SU-DHL-6 (cell line): Measurements from ENCODE around the gene TENT4B.

Source experiments
- H2AFZ ChIP-seq: fragments of 200-600 bp; sonication (generic); 2 replicates; pipeline ENCODE4 v1.6.1; 2014; ENCODE audit warnings: low read depth, mild to moderate bottlenecking, moderate library complexity, mixed read lengths, antibody characterized with exemption, low read length; ENCODE audit not compliant: severe bottlenecking
- H3F3A ChIP-seq: fragments of 200-600 bp; shearing (Covaris generic); 2 replicates; pipeline ENCODE4 v1.6.0; 2016; ENCODE audit warnings: antibody characterized with exemption, mild to moderate bottlenecking; ENCODE audit not compliant: insufficient read depth
- H3K27ac ChIP-seq: fragments of 200-600 bp; sonication (generic); 2 replicates; pipeline ENCODE4 v1.5.1; 2016; ENCODE audit warnings: low read depth, mild to moderate bottlenecking, low read length, moderate library complexity, mixed read lengths
- H3K27me3 ChIP-seq: fragments of 200-600 bp; sonication (generic), shearing (Covaris generic); 2 replicates; pipeline ENCODE4 v1.6.0; 2014; ENCODE audit warnings: mild to moderate bottlenecking, low read length
- H3K36me3 ChIP-seq: fragments of 200-600 bp; sonication (generic); 2 replicates; pipeline ENCODE4 v1.6.1; 2014; ENCODE audit warnings: mild to moderate bottlenecking, low read length, mixed read lengths
- H3K4me2 ChIP-seq: fragments of 300-600, 200-600 bp; shearing (Covaris generic), sonication (generic); 2 replicates; pipeline ENCODE4 v1.6.0; 2014; ENCODE audit warnings: low read length, low read depth, mild to moderate bottlenecking; ENCODE audit not compliant: poor library complexity, severe bottlenecking
- H3K4me3 ChIP-seq: fragments of 200-600 bp; sonication (generic); 2 replicates; pipeline ENCODE4 v1.5.1; 2014; ENCODE audit warnings: antibody characterized with exemption, low read length, mild to moderate bottlenecking, mixed read lengths; ENCODE audit not compliant: insufficient read depth, poor library complexity, severe bottlenecking
- H3K79me2 ChIP-seq: fragments of 200-600 bp; sonication (generic); 2 replicates; pipeline ENCODE4 v1.6.1; 2014; ENCODE audit warnings: mild to moderate bottlenecking, low read length, moderate library complexity; ENCODE audit not compliant: insufficient read depth
- H3K9ac ChIP-seq: fragments of 200-600 bp; sonication (generic); 2 replicates; pipeline ENCODE4 v1.7.0; 2014; ENCODE audit warnings: mild to moderate bottlenecking, low read length
- H3K9me2 ChIP-seq: fragments of 200-600 bp; sonication (generic); replicated peaks from 2 replicates; pipeline ENCODE4 v1.6.1; 2014; ENCODE audit warnings: low read length; ENCODE audit not compliant: insufficient read depth
- H3K9me3 ChIP-seq: fragments of 200-600 bp; sonication (generic); 2 replicates; pipeline ENCODE4 v1.6.1; 2014; ENCODE audit warnings: low read length, mixed read lengths; ENCODE audit not compliant: insufficient read depth
- H4K20me1 ChIP-seq: fragments of 200-600 bp; sonication (generic); 2 replicates; pipeline ENCODE4 v1.6.1; 2014; ENCODE audit warnings: low read depth, mild to moderate bottlenecking, antibody characterized with exemption, low read length, moderate library complexity, mixed read lengths
- EZH2phosphoT487 ChIP-seq: fragments of 200-600 bp; sonication (generic), shearing (Covaris generic); conservative IDR thresholded peaks from 2 replicates; pipeline ENCODE4 v1.6.1; 2018; ENCODE audit warnings: mild to moderate bottlenecking, antibody characterized with exemption, low read length, moderate library complexity, mixed read lengths
- TF ChIP-seq, protein P1 (sequence below): fragments of 200-600 bp; sonication (generic); IDR thresholded peaks from one replicate; pipeline ENCODE4 v1.5.1; 2017; ENCODE audit warnings: antibody characterized with exemption, mild to moderate bottlenecking, low read length, moderate library complexity; ENCODE audit not compliant: insufficient read depth, poor library complexity, severe bottlenecking

Gene TENT4B

DNA sequence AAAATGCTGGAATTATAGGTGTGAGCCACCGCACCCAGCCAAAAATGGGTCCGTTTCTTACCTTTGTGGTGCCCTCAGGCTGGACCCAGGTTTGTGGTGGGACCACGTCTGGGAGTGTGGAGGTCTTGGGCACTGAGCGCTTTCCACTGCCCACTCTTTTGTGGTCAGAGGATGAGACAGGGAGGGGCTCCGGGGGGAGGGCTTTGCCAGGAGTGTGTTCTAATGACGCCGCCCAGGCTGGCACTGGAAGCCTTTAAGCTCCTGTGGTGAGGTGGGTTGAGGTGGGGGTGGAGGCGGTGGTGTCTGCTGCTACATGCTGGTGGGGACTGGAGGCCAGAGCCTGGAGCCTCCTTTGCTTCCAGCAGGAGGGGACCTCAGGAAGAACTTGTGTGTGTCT lies 100.4 kb downstream of the TENT4B start:
- no peaks in the 10 kb centered on the region for H3K9me3 ChIP-seq
- TF ChIP-seq, protein P1, sequence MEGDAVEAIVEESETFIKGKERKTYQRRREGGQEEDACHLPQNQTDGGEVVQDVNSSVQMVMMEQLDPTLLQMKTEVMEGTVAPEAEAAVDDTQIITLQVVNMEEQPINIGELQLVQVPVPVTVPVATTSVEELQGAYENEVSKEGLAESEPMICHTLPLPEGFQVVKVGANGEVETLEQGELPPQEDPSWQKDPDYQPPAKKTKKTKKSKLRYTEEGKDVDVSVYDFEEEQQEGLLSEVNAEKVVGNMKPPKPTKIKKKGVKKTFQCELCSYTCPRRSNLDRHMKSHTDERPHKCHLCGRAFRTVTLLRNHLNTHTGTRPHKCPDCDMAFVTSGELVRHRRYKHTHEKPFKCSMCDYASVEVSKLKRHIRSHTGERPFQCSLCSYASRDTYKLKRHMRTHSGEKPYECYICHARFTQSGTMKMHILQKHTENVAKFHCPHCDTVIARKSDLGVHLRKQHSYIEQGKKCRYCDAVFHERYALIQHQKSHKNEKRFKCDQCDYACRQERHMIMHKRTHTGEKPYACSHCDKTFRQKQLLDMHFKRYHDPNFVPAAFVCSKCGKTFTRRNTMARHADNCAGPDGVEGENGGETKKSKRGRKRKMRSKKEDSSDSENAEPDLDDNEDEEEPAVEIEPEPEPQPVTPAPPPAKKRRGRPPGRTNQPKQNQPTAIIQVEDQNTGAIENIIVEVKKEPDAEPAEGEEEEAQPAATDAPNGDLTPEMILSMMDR, result no peak
- no peak for TF ChIP-seq EZH2phosphoT487
- H3K27me3 ChIP-seq, result no peaks in the 10 kb centered on the region
- H3K9me2 ChIP-seq, result no peaks in the 10 kb centered on the region
- H4K20me1 ChIP-seq, result no peaks in the 10 kb centered on the region
- H3K9ac ChIP-seq, result no peak overlapping the region
- no peak overlapping the region for H3K4me3 ChIP-seq
- no peaks in the 10 kb centered on the region for H3K79me2 ChIP-seq
- no peaks in the 10 kb centered on the region for H3K36me3 ChIP-seq
- no peak overlapping the region for H2AFZ ChIP-seq
- H3F3A ChIP-seq, result no peaks in the 10 kb centered on the region
- no peak overlapping the region for H3K27ac ChIP-seq
- H3K4me2 ChIP-seq, result no peak overlapping the region

DNA sequence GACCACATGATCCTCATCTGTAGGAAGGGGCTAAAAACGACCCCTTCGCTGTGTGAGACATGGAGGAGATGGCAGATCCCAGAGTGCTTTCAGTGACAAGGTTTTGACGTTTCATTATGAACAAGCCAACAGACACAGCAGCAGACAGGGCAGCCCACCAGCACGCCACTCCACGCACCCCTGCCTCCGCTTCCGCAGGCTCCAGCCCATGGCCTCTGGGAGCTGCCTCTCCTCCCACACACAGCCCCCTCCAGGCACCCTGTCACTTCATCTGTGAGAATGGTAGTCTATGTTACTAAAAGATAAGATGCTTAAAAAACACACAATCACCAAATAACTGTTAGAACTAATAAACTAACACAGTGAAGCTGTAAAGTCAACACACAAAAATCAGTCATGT lies 101.0 kb downstream of the TENT4B start:
- no peak overlapping the region for H3K27ac ChIP-seq
- TF ChIP-seq, protein P1, result no peak
- no peak for TF ChIP-seq EZH2phosphoT487

DNA sequence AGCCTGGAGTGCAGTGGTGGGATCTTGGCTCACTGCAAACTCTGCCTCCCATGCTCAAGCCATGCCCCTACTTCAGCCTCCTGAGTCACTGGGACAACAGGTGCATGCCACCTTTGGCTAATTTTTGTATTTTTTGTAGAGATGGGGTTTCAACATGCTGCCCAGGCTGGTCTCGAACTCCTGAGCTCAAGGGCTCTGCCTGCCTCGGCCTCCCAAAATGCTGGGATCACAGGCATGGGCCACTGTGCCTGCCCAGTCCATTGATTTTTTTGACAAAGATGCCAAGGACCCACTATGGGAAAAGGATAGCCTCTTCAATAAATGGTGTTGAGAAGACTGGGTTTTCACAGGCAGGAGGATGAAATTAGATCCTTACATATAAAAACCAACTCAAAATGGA lies 102.4 kb downstream of the TENT4B start:
- no peaks in the 10 kb centered on the region for H3K9me3 ChIP-seq
- H3K4me2 ChIP-seq, result no peak overlapping the region
- no peak overlapping the region for H2AFZ ChIP-seq
- no peaks in the 10 kb centered on the region for H3K9me2 ChIP-seq
- no peaks in the 10 kb centered on the region for H3K27me3 ChIP-seq
- no peaks in the 10 kb centered on the region for H3K79me2 ChIP-seq
- no peak overlapping the region for H3K4me3 ChIP-seq
- no peaks in the 10 kb centered on the region for H4K20me1 ChIP-seq
- no peaks in the 10 kb centered on the region for H3F3A ChIP-seq
- TF ChIP-seq, protein P1, result no peak
- no peak for TF ChIP-seq EZH2phosphoT487
- no peak overlapping the region for H3K27ac ChIP-seq
- no peak overlapping the region for H3K9ac ChIP-seq
- H3K36me3 ChIP-seq, result no peaks in the 10 kb centered on the region

More for the DNA sequence above, 101.0 kb downstream of the TENT4B start:
- Histone ChIP-seq H3F3A (no peaks in the 10 kb centered on the region), H4K20me1 (no peaks in the 10 kb centered on the region), H3K9me2 (no peaks in the 10 kb centered on the region), H3K4me3 (no peak overlapping the region), H3K79me2 (no peaks in the 10 kb centered on the region), H3K9me3 (no peaks in the 10 kb centered on the region), H3K4me2 (no peak overlapping the region), H3K9ac (no peak overlapping the region), H3K36me3 (no peaks in the 10 kb centered on the region), H2AFZ (no peak overlapping the region), H3K27me3 (no peaks in the 10 kb centered on the region)
